BJ (cell line): ENCODE results near the gene LAMA1. TPM values are rescaled to one million over a fixed set of nuclear protein-coding genes. Genes with fewer than 3 reads are reported as not detected.
A peak's percentile ranks its signal among the peaks of the same experiment; 100 is the strongest.

Experiments used
- CTCF ChIA-PET: fragments of 350-600 bp; formaldehyde crosslinking; extraction: SDS; loops from one replicate; lab custom pipeline; 2021; ENCODE audit warnings: antibody characterized with exemption, inconsistent platforms; lab: Yijun Ruan, JAX
- POLR2A ChIA-PET: fragments of 300-600 bp; sonication (Branson Sonifier 250); formaldehyde crosslinking; extraction: SDS; loops from one replicate; lab custom pipeline; 2021; ENCODE audit warnings: antibody characterized with exemption; lab: Charles Lee
- DNase-seq: peaks from one replicate; pipeline ENCODE4 v3.0.0-alpha.2; 2011; ENCODE audit warnings: low read depth
- H3K27me3 ChIP-seq: 2 replicates; pipeline ENCODE4 v1.6.0; 2011; ENCODE audit warnings: low read length; ENCODE audit not compliant: control insufficient read depth, insufficient read depth
- H3K36me3 ChIP-seq: 2 replicates; pipeline ENCODE4 v1.5.1; 2011; ENCODE audit warnings: low read length; ENCODE audit not compliant: control insufficient read depth, insufficient read depth
- H3K4me3 ChIP-seq: 2 replicates; pipeline ENCODE4 v1.5.1; 2011; ENCODE audit warnings: low read depth, mild to moderate bottlenecking, control low read depth, low read length
- polyA plus RNA-seq: library from polyadenylated mRNA; depleted of rRNA; stranded (reverse); fragments of >200 nt; gene quantifications from 2 replicates; pipeline ENCODE4 v1.2.3, GENCODE V29; 2011
- TF ChIP-seq, protein P1 (sequence below): IDR thresholded peaks from 2 replicates; pipeline ENCODE4 v1.5.1; 2011; ENCODE audit warnings: low read depth, mild to moderate bottlenecking, control low read depth, inconsistent platforms, low read length, moderate library complexity; ENCODE audit not compliant: insufficient read depth

Gene LAMA1
- polyA plus RNA-seq, 1 experiment = 3.4 TPM

DNA sequence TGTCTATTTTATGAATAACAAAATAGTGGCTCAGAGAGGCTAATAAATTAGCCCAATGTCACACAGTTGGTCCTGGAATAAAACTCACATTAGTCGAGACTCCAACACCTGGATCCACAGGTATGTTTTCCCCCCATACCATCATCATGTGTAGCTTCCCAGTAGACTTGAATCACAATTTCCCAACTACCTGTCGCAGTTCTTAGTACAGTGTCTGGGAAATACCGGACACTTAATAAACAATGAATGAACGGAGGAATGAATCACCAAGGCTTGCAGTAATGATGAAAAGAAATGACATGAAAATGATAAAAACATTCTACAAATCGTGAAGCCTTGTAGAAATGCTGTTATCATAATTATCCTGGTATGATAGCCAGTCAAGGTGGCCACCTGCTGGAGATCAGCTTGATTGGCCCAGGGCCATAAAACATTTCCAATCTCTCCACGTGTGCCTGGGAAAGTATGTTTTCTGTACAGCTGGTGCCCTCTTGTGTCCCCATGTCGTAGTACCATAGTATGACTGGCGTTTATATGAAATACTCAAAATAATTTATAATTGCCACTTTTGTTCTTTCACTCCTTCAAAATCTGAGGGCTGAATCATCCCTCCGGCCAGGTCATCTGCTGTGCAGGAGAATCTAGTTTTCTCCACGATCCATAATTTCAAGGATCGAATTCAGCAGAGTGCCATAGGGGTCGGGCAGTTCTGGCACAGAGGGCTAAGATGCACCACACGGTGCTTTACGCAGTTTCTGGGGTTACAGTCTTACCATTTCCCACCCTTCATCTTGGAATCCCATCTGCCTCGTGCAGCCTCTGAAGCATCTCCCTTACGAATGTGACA is 95.4 kb downstream of the LAMA1 start:
- no peaks in the 10 kb centered on the region for H3K27me3 ChIP-seq
- ChIA-PET POLR2A (no interaction called here), CTCF (interaction anchor here (0.7 to 2.0 kb wide), 9 partner anchors 8 to 155 kb away, joined by 3 to 18 read pairs (median 5); no protein-coding TSS in a partner anchor)
- no peak overlapping the region for H3K4me3 ChIP-seq
- TF ChIP-seq, protein P1, sequence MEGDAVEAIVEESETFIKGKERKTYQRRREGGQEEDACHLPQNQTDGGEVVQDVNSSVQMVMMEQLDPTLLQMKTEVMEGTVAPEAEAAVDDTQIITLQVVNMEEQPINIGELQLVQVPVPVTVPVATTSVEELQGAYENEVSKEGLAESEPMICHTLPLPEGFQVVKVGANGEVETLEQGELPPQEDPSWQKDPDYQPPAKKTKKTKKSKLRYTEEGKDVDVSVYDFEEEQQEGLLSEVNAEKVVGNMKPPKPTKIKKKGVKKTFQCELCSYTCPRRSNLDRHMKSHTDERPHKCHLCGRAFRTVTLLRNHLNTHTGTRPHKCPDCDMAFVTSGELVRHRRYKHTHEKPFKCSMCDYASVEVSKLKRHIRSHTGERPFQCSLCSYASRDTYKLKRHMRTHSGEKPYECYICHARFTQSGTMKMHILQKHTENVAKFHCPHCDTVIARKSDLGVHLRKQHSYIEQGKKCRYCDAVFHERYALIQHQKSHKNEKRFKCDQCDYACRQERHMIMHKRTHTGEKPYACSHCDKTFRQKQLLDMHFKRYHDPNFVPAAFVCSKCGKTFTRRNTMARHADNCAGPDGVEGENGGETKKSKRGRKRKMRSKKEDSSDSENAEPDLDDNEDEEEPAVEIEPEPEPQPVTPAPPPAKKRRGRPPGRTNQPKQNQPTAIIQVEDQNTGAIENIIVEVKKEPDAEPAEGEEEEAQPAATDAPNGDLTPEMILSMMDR = peak; percentile 36
- peaks cover 1% of the 10 kb centered on the region; the same call in 1 of the 2 replicates for H3K36me3 ChIP-seq
- DNase-seq = no peak

DNA sequence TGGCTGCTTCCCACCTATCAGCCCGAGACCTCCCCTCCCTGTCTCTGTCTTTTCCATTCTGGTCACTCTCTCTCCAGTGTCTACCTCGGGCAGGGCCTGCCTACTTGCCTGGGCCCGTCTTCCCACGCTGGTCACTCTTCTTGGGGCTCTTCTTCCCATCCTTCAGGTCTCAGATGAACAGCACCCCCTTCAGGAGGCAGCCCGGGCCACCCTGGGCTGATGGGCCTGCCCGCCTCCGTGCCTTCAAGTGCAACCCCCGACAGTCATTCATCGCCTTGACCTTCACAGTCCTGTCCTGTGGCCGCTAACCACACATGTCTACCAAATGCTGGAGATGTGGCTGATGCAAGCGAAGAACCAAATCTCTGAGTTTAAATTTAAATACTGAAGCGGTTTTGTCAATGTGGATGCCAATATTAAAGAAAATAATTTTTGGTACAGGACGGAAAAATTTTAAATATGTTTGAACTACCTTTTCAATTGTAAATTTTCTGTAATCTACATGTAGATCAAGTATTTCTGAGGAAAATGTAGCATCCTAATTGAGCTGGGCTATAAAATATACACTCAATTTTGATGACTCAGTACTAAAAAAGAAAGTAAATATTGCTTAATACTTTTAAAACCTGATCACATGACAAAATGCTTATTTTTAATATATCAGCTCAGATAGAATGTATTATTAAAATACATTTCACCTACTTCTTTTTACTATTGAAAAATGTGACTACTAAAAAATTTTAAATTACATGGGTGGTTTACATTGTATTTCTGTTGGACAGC is 96.4 kb downstream of the LAMA1 start:
- Histone ChIP-seq H3K36me3 (peaks cover 1% of the 10 kb centered on the region; the same call in 1 of the 2 replicates), H3K4me3 (no peak overlapping the region), H3K27me3 (no peaks in the 10 kb centered on the region)
- DNase-seq = no peak
- TF ChIP-seq, protein P1 = no peak
- POLR2A ChIA-PET = no interaction called here
- CTCF ChIA-PET = interaction anchor here (0.8 to 2.0 kb wide), 7 partner anchors 9 to 156 kb away, joined by 3 to 18 read pairs (median 4); no protein-coding TSS in a partner anchor

DNA sequence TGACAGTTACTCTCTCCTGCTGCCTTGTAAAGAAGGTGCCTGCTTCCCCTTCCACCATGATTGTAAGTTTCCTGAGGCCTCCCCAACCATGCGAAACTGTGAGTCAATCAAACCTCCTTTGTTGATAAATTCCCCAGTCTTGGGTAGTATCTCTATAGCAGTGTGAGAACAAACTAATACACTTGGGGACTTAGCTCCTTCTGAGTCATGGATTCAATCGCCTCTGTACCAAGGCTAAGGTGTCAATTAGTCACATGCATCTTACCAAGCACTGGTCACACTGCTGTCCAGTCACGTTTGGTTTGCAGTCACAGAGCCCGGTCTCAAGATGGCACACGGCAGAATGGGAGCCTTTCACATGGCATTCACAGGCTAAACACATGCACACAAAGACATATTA is 100.6 kb downstream of the LAMA1 start:
- no peak for DNase-seq
- H3K27me3 ChIP-seq = no peaks in the 10 kb centered on the region
- CTCF ChIA-PET = interaction anchor here (1.6 kb wide), 1 partner anchor 97 kb away, joined by 4 read pairs; no protein-coding TSS in a partner anchor
- no peak overlapping the region for H3K4me3 ChIP-seq
- TF ChIP-seq, protein P1 = no peak
- POLR2A ChIA-PET = no interaction called here
- no peaks in the 10 kb centered on the region; the same call in 1 of the 2 replicates for H3K36me3 ChIP-seq

DNA sequence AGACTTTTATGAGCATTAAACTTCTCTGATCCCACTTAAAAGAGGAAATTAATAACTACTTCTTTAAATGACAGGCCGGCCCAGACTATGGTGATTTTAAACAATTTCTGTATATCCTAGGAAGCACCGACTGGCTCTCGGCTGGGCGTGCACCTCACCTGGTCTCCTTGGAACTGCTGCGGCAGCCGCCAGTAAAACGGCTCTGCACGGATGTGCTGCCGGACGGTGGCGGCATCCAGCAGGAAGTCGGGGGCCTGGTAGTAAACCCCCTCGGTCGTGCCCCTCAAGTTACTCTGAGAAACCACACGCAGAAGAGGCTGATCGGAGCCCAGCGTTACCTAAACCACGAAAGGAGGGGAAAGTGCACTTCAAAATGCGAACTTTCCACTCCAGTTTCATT is 106.5 kb downstream of the LAMA1 start:
- POLR2A ChIA-PET = no interaction called here
- TF ChIP-seq, protein P1 = no peak
- DNase-seq = no peak
- Histone ChIP-seq H3K4me3 (no peak overlapping the region), H3K36me3 (no peaks in the 10 kb centered on the region; the same call in 1 of the 2 replicates), H3K27me3 (no peaks in the 10 kb centered on the region)
- CTCF ChIA-PET = interaction anchor here (0.9 to 1.5 kb wide), 5 partner anchors 9 to 166 kb away, joined by 3 to 7 read pairs (median 5); no protein-coding TSS in a partner anchor

DNA sequence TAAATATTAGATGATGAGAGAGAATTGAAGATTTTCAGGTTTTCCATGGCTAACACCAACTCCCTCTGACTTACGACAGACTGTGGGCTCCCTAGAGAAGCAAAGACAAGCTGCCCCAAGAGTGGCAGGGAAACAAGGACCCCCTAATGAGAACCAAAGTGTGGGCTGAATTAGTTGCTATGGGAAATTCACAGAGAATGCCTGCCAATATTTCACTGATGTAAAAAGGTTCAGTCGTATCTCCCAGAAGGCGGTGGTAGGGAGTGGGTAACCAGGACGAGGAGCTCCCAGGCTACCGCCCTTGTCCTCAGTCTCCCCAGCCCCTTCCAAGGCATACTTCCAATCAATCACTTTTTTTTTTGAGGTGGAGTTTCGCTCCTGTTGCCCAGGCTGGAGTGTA is 113.6 kb downstream of the LAMA1 start:
- Histone ChIP-seq H3K4me3 (no peak overlapping the region), H3K27me3 (no peaks in the 10 kb centered on the region), H3K36me3 (peaks cover 1% of the 10 kb centered on the region; the same call in 1 of the 2 replicates)
- no peak for DNase-seq
- TF ChIP-seq, protein P1 = no peak
- ChIA-PET CTCF (interaction anchor here (1.3 to 13.1 kb wide), 2 partner anchors 84 to 174 kb away, joined by 3 to 93 read pairs; no protein-coding TSS in a partner anchor), POLR2A (no interaction called here)
